NCI-H1417 (cell line): ENCODE results near the gene CHCHD6.

Experiments used
- DNase-seq, 3 experiments: peaks; one replicate each; lab custom pipeline; 2025; lab: John Stamatoyannopoulos, UW

Gene CHCHD6, protein sequence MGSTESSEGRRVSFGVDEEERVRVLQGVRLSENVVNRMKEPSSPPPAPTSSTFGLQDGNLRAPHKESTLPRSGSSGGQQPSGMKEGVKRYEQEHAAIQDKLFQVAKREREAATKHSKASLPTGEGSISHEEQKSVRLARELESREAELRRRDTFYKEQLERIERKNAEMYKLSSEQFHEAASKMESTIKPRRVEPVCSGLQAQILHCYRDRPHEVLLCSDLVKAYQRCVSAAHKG

GRCh38 chr3:126703512-126704493, at the start of gene CHCHD6:
CHCHD6 (plus strand) TSS chr3:126704240; CDS start chr3:126704313, 73 bp downstream.
- DNase-seq = peak; percentile 96 to 98 (median 98)

- peak; percentile 82 to 90 (median 89) for DNase-seq
Observed at GRCh38 chr3:126654571-126655383, 49.3 kb upstream of the CHCHD6 start, which contains the start of gene TXNRD3. TXNRD3 (minus strand) TSS chr3:126655124.

- no peak for DNase-seq
Observed at GRCh38 chr3:126655887-126656286, 48.2 kb upstream of the CHCHD6 start.

- no peak for DNase-seq
Observed at GRCh38 chr3:126656371-126657134, 47.5 kb upstream of the CHCHD6 start.

DNA sequence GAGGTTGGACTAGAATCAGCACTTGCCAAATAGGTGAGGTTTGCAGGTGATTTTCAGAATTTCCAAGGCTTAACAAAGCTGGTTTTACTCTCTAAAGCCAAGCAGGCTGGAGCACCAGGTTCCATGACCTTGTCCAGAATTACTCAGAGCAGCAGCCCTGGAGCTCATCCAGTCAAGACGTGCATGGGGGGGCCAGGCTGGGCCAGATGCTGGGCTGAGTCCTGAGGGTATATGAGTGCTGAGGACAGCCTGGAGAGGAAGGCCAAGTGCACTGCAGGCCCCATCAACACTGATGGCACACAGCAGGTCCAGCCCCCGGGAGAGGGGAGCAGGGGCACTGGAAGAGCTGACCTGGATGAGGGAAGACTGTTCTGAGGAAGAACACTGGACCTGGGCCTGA, 46.1 kb upstream of the CHCHD6 start:
- DNase-seq = no peak

- no peak for DNase-seq
Observed at GRCh38 chr3:126658584-126658983, 45.5 kb upstream of the CHCHD6 start.

- DNase-seq = no peak
Observed at GRCh38 chr3:126659915-126660886, 43.8 kb upstream of the CHCHD6 start.

- no peak for DNase-seq
Observed at GRCh38 chr3:126661532-126662364, 42.3 kb upstream of the CHCHD6 start.

DNA sequence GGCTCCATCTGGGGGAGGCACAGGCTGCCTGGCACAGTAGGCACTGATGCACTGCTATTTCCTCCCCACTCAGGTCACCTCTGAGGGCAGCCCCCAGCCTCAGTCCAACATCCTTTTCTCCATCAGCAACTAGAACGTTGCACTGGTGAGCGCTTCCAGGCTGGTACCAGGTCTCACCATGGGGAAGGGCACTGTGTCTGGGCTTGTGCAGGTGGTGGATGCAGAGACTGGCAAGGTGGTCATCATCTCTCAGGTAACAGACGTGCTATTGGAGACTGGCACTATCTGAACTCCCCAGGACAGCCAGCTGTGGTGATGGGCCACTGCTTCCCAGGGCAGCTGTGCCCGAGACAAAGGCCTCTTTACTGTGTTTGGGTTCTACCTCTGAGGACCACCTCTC, 40.8 kb upstream of the CHCHD6 start:
- DNase-seq = no peak

DNA sequence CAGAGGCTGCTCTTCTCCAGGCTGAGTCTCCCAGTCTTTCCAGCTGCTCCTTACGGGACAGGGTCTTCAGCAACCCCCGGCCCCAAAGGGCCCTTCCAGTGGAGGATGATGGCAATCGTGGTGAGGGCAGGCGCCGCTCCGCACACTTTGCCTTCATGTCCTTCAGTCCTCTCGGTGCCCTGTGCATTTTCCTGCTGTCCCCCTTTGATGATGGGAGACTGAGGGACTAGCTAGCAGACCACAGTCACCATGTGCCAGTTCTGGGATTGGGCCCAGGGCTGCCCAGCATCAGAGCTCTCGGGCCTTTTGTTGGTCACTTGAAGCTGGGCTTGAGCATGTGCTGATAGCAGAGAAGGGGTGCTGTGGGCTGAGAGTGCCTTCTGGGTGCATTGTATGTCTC, 40.3 kb upstream of the CHCHD6 start:
- DNase-seq = no peak

DNA sequence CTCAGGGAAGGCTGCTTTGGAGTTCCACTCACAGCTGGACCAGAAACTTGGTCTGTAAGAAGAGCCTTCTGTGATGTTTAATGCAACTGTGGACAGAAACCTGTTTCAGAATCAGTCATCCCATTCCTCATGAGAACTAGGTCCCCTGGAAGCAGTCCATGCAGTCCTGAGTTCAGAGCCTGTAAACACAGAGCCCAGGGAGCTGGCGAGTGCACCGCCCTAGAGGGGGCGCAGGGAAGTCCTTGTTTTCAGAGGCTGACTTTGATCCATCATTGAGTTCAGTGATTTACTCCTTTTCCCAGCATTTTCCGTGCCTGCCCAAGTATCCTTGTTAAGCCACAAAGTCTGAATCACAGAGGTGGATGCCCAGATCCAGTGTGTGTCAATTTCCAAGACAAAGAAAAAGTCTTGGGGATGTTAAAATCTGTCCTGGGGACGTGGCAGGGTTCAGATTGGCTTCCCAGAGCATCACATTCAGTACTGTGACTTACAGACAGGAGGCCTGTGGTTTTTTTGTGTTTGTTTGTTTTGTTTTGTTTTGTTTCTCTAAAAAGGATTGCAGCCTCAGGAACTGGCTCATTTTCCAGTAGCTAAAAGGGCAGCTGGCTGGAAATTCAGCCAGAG, 39.3 kb upstream of the CHCHD6 start:
- no peak for DNase-seq

DNA sequence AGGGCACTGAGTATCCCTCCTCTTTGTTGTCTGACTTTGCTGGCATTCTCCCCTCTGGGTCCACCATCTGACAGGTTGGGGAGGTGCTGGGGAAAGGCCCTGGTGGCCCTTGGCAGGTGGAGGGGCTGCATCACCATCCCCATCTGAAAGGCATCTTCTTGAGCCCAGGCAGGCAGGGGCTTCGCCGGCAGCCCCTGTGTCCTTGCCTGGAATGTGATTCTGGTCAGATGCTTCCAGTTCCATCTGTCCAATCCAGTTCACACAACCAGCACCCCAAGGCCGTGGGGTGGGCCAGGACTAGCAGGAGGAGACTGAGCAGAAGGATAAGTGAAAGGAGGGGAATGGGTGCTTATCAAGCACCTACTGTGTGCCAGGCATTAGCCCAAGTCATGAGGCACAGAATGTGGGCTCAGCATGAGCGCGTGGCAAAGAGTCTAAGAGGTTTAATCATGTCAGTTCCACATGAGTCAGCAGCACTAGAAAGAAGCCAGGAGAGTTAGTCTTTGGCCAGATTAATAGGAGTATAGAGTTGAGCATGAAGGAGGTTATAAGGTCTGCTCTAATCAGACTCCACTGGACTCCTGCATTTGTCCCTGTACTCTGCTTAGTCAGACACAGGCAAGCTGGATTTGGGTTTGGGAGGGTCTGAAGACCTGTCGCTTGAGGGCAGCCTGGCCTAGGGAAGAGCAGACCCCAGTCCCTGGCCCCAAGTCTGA, 38.7 kb upstream of the CHCHD6 start:
- DNase-seq = no peak

- DNase-seq = no peak
Observed at GRCh38 chr3:126665959-126666657, 37.9 kb upstream of the CHCHD6 start.

DNA sequence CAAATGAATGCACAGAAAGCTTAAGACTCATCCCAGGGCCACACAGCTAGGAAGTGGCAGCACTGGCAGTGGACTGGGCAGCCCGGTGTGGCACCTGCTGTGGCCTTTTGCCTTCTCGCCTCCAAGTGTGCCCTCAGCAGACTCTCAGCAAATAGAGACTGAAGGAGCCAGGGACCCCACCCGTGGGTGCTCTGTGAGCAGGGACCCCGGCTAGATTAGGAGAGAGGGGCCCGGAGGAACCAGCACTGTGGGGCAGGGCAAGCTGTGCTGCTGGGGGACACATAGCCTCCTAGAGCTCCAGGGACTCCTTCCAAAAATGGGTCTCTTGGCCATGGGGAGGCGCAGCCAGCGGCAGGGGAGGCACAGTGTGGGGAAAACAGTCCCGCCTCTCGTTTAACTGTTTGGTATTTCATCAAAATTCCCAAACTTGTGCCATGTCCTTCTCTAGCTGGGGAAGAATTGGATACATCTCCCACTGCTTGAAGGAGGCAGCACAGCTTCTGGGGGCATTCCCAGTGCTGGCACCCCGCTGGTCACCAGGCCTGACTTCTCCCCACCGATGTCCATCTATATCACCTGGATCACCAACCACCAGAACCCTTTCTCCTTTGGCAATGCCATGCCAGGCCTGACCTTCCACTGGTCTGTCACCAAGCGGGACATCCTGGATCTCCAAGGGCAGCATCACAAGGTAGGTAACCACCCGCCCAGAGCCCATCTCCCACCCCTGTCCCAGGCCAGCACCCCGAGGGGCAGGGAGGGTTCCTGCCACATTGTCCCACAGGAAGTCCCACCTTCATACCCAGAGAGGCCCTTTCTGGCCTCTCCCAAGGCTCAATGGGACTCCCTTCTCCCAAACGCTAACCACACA, 37.1 kb upstream of the CHCHD6 start:
- DNase-seq = no peak

- DNase-seq = no peak
Observed at GRCh38 chr3:126667631-126668449, 36.2 kb upstream of the CHCHD6 start.
